HG02642 (cell line): ENCODE results near the gene ZNF396.
A peak's percentile ranks its signal among the peaks of the same experiment; 100 is the strongest.

Source experiments
- ATAC-seq: cut with Tn5 transposase; IDR thresholded peaks from one replicate; pipeline ENCODE4 v1.9.1; 2021; ENCODE audit warnings: mild to moderate bottlenecking; ENCODE audit not compliant: unreplicated experiment, poor library complexity

Gene ZNF396

GRCh38 chr18:35376742-35377695 is at the start of gene ZNF396:
TSS of gene ZNF396 (minus strand) at chr18:35377337. CDS start at chr18:35374292, 3,045 bp downstream.
- peak; percentile 88 for ATAC-seq

DNA sequence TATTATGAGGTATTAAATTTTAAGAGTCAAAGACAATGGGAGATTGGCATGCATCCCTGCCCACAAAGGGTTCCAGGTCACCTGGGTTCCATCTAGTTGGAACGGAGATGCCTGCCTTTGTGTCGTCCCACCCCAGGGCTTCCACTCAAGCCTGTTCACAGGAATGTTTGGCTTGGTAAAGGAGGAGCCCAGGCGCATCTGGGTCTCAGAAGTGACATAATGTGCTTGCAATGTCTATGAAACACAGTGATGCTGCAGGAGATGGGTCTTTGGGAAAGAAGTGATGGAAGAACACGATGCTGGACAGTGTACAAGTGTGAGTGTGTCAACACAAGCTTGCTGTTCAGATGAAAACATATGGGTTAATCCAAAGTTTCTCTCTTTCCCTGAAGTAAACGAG is 49.6 kb upstream of the ZNF396 start:
- ATAC-seq, result no peak

DNA sequence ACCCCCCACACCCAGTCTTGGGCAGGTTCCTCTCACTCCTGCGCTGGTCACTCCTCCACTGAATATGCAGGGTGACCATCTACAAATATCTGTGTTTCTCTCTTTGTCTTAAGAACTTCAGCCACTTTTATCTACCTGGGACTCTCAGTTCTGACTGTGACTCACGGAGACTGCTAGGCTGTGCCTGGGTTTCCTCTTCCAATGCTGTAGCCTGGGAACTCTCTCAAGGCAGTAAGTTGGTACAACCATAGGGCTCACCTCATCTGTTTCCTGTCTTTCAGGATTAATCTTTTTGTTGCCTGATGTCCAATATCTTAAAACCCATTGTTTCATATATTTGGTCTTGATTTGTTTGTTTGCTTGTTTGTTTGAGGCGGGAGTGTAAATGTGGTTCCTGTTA is 47.2 kb upstream of the ZNF396 start:
- ATAC-seq, result no peak

- ATAC-seq, result no peak
Measured at GRCh38 chr18:35422237-35422636, 45.1 kb upstream of the ZNF396 start.

GRCh38 chr18:35418610-35419009 is 41.5 kb upstream of the ZNF396 start:
- no peak for ATAC-seq

GRCh38 chr18:35417223-35417622 is 40.1 kb upstream of the ZNF396 start:
- no peak for ATAC-seq

DNA sequence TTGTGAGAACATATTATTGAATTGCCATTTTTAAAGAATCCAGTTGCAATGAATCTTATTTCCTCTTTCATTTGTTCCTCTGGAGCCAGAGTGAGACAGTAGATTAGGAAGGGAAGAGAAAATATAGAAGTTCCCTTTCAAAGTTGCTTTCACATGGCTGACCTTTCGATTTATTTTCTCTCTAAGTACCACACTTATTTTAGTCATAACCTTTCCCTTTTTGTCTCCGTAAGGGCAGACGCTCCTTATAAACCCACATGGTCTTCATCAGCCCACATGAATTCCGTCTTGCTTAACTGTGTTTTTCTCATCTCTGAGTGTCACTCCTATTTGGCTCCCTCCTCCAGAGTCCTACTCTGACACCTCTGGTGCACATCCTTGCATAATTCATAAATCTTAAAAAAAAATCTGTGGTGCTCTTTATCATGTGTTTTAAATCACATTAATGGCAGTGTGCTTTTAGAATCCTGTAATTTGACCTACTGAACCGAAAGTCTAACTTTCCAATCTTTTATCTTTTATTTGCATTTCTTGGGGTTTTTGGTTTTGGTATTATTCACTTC is 38.5 kb upstream of the ZNF396 start:
- peak; percentile 37 for ATAC-seq

GRCh38 chr18:35413163-35413511 is 36.0 kb upstream of the ZNF396 start:
- ATAC-seq, result no peak

GRCh38 chr18:35411625-35412351 is 34.7 kb upstream of the ZNF396 start:
- no peak for ATAC-seq

DNA sequence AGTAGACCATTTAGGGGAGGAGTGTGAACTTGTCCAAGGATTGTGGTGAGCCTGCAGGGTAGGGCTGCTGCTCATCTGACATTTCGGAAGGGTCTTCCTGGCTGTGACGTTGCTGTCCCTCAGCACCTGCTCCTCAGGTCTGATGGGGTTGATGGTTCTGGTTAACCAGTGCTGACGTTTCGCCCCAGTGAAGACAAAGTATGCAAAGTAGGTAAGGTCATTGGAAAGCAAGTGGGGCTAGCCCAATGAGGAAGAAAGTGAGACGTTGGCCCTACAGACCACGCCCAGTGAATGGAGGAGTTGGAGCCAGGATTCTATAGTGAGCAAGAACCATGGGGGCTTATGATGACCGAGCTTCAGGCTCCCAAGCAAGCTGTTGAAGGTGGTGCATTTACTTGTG is 33.4 kb upstream of the ZNF396 start:
- ATAC-seq, result peak; percentile 60

DNA sequence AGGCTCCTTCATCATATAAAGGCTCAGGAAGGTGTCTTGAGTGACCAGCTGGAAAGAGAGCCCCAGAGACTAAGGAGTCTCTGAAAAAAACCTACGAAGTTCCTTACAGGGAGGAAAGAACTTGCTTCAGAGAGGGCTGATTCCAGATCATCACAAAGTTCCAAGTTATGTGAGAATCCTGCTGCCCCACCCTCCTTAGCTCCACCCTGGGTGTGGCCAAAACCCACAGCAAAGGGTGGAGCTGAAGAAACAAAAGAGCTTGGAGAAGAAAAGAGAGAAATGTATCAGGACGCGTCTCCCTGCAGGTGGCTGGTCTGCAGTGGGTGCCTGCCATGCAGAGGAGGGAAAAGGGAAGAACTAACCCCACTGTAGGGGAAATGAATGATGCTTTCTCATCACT is 32.8 kb upstream of the ZNF396 start:
- no peak for ATAC-seq

DNA sequence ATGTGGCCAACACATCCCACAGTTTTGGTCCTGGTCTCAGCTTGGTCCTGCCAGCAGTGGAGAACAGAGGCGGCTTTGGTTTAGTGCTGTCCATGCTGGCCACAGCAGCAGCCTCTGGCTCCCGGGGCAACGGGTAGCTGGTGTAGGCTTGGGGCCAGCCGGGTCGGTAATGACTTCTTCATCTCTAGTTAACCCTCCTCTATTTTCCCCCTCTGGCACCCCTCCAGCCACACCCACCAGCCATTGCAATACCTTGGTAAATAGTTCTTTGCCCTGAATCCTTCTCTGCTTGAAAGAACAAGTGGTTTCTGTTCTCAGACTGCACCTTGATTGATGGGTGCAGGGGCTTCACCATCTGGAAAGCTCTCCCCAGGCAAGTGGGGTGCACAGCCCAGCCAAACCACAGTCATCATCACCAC is 31.7 kb upstream of the ZNF396 start:
- ATAC-seq, result no peak

DNA sequence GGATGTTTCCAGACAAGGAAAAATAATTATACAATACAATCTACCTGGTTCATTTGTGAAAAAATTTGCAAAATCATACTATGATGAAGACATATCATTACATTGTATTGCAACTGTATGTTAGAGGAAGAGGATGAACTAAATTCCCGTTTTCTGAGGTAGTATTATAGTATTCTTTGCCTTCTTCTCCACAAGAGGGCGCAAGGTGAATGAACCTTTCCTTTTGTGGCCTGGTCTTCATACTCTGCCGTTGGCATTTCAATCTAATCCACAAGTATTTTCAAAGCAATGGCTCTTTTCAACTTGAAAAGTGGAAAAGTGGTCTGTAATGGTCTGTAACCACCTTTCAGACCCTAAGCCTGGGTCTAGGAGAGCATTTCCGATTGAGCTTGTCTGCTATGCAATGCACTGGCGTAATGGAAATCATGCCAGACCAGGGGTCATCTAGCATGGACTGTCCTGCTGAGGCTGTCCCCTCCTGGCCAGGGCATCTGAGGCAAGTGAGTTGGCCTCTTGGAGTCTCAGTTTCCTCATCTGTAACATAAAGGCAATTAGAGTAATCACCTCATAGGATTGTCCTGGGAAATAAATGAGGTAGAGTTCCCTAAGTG is 30.8 kb upstream of the ZNF396 start:
- peak; percentile 68 for ATAC-seq

GRCh38 chr18:35406666-35407065 is 29.5 kb upstream of the ZNF396 start:
- no peak for ATAC-seq

DNA sequence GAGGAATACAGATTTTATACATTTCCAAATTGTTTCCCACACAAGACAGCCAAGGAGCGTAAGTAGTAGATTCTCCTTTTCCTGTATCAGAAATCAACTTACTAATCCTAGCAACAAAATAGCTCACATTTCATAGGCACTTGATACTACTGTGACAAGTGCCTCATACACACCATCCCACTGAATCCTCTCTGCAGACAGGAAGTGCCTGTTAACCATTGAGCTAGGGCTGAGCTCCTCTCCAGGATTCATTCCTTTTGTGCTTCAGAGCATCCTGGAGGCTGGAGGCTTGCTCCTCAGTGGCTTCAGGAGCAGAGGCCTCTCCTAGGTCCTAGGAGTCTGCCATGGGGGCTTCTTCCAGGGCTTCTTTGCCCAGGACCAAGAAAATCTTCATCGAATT is 20.8 kb upstream of the ZNF396 start:
- ATAC-seq, result no peak

DNA sequence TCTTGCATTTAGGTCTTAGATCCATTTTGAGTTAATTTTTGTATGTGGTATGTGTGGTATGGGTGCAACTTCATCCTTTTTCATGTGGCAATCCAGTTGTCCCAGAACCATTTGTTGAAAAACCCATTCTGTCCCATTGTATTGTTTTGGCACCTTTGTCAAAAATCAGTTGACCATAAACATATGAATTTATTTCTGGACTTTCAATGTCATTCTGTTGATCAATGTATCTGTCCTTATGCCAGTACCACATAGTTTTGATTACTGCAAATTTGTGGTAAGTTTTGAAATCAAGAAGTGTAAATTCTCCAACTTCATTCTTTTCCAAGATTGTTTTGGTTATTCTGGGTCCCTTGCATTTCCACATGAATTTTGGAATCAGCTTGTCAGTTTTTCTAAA is 16.6 kb upstream of the ZNF396 start:
- no peak for ATAC-seq

- ATAC-seq, result no peak
Measured at GRCh38 chr18:35392375-35392774, 15.2 kb upstream of the ZNF396 start.

- no peak for ATAC-seq
Measured at GRCh38 chr18:35390951-35391700, 14.0 kb upstream of the ZNF396 start.

GRCh38 chr18:35389095-35389618 is 12.0 kb upstream of the ZNF396 start:
- ATAC-seq, result no peak

DNA sequence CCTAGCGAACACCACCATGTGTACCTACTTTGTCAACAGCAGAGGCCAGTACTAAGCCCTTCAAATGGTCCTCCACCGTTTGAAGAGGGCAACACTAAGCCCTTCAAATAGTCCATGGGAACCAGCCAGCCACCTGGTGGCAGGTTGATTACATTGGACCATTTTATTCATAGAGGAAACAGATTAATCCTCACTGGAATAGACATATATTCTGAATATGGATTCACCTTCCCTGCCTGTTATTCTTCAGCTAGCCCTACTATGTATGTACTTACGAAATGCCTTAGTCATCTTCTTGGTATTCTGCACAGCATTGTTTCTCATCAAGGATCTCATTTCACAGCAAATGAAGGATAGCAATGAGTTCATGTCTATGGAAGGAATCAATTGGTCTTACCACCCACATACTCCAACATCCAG is 10.0 kb upstream of the ZNF396 start:
- peak; percentile 26 for ATAC-seq
